Non-pigmented ciliary epithelial cell (primary cell): ENCODE measurements around the gene RGS13.

Source experiments
- DNase-seq: peaks from one replicate; pipeline ENCODE4 v3.0.0-alpha.2; 2010; ENCODE audit warnings: low read depth

The RGS13 gene

GRCh38 chr1:192626366-192627179 lies 9.4 kb upstream of the RGS13 start:
- no peak for DNase-seq

- no peak for DNase-seq
Measured at GRCh38 chr1:192627901-192628300, 8.0 kb upstream of the RGS13 start.

- no peak for DNase-seq
Measured at GRCh38 chr1:192628396-192629057, 7.4 kb upstream of the RGS13 start.

GRCh38 chr1:192629612-192630011 lies 6.3 kb upstream of the RGS13 start:
- no peak for DNase-seq

GRCh38 chr1:192630521-192631287 lies 5.2 kb upstream of the RGS13 start:
- DNase-seq = no peak

GRCh38 chr1:192631749-192632148 lies 4.2 kb upstream of the RGS13 start:
- DNase-seq = no peak

- DNase-seq = no peak
Measured at GRCh38 chr1:192632188-192632587, 3.8 kb upstream of the RGS13 start.

- DNase-seq = no peak
Measured at GRCh38 chr1:192632641-192633532, 3.1 kb upstream of the RGS13 start.

- DNase-seq = no peak
Measured at GRCh38 chr1:192633533-192634253, 2.3 kb upstream of the RGS13 start.

- no peak for DNase-seq
Measured at GRCh38 chr1:192635041-192635440, 906 bp upstream of the RGS13 start.

- DNase-seq = peak; percentile 68
Measured at GRCh38 chr1:192639607-192640368, 3.8 kb downstream of the RGS13 start.

- DNase-seq = no peak
Measured at GRCh38 chr1:192652159-192652558, 16.2 kb downstream of the RGS13 start.

- no peak for DNase-seq
Measured at GRCh38 chr1:192654120-192654519, 18.2 kb downstream of the RGS13 start.

- peak; percentile 22 for DNase-seq
Measured at GRCh38 chr1:192654591-192655251, 18.8 kb downstream of the RGS13 start.

- no peak for DNase-seq
Measured at GRCh38 chr1:192657760-192658159, 21.8 kb downstream of the RGS13 start.

- DNase-seq = no peak
Measured at GRCh38 chr1:192658255-192658654, 22.3 kb downstream of the RGS13 start.

- DNase-seq = no peak
Measured at GRCh38 chr1:192660613-192661012, 24.7 kb downstream of the RGS13 start.

- no peak for DNase-seq
Measured at GRCh38 chr1:192668409-192668983, 32.5 kb downstream of the RGS13 start.

- no peak for DNase-seq
Measured at GRCh38 chr1:192669174-192669573, 33.2 kb downstream of the RGS13 start.
